Gastrocnemius medialis (tissue), 4 donors: ENCODE data around the gene MC4R. TPM values are rescaled to one million over a fixed set of nuclear protein-coding genes. Genes with fewer than 3 reads are reported as not detected.

Source experiments
- ATAC-seq, 2 donors: fragments of 150-250 bp; one replicate each; pipeline ENCODE4 v1.9.1; 2016
- DNase-seq, 2 donors: peaks; one replicate each; pipeline ENCODE4 v3.0.0-alpha.2; 2019
- H3K27ac ChIP-seq, 4 donors: fragments of 200-600 bp; sonication (generic); 1 replicate in 1 of 4; 2 replicates in 3 of 4; pipeline ENCODE4 v1.5.1; 2016 to 2018; ENCODE audit warnings: mild to moderate bottlenecking in 2 of 4, moderate library complexity in 1 of 4
- H3K27me3 ChIP-seq, 3 donors: fragments of 200-600 bp; sonication (generic) in 2 of 3; 1 replicate in 1 of 3; 2 replicates in 2 of 3; pipeline versions ENCODE4 v1.5.1 to v1.6.0; 2016 to 2019; ENCODE audit warnings: mild to moderate bottlenecking in 1 of 3, moderate library complexity in 1 of 3
- H3K36me3 ChIP-seq, 2 donors: fragments of 200-600 bp; sonication (generic) in 1 of 2; one replicate each; pipeline ENCODE4 v1.5.1; 2017 to 2018
- H3K4me1 ChIP-seq, 2 donors: fragments of 200-600 bp; sonication (generic) in 1 of 2; one replicate each; pipeline ENCODE4 v1.5.1; 2016 to 2017; ENCODE audit warnings: mild to moderate bottlenecking in 2 of 2
- H3K4me3 ChIP-seq, 4 donors: fragments of 200-600 bp; sonication (generic) in 3 of 4; 1 replicate in 1 of 4; 2 replicates in 3 of 4; pipeline ENCODE4 v1.5.1; 2016 to 2019; ENCODE audit warnings: mild to moderate bottlenecking in 2 of 4
- H3K9me3 ChIP-seq, 3 donors: fragments of 200-600 bp; sonication (generic) in 2 of 3; 1 replicate in 1 of 3; 2 replicates in 2 of 3; pipeline ENCODE4 v1.5.1; 2016 to 2019
- CTCF ChIP-seq, 5 experiments: fragments of 450-650 bp in 3 of 5; fragments of 200-600 bp in 2 of 5; sonication (generic) in 2 of 5; IDR thresholded peaks in 4 of 5; conservative IDR thresholded peaks in 1 of 5; 1 replicate in 4 of 5; 2 replicates in 1 of 5; pipeline ENCODE4 v1.5.1; 2016 to 2019; ENCODE audit warnings: antibody characterized with exemption in 5 of 5, mild to moderate bottlenecking in 3 of 5, moderate library complexity in 3 of 5
- POLR2A ChIP-seq, 2 donors: fragments of 450-650 bp; IDR thresholded peaks; one replicate each; pipeline ENCODE4 v1.6.1; 2017; ENCODE audit warnings: antibody characterized with exemption in 2 of 2, mild to moderate bottlenecking in 2 of 2, moderate library complexity in 2 of 2
- in situ Hi-C, 4 donors: fragments of 200-750 bp; cut with MboI; loops; one replicate each; pipeline versions ENCODE4 v1.15.0 to v1.8.0; 2017; ENCODE audit warnings: low sequenced_read_pairs in 4 of 4
- intact Hi-C: fragments of 100-400 bp; cut with DNase I; formaldehyde crosslinking; loops from one replicate; pipeline ENCODE4 v1.15.1; 2023; ENCODE audit warnings: low total_unique reads
- total RNA-seq, 4 donors: library from RNA; depleted of rRNA; stranded (reverse); fragments of >200 nt; gene quantifications; one replicate each; pipeline versions ENCODE4 v1.1.0 to v1.2.3, GENCODE V29; 2016

MC4R gene
- total RNA-seq, 4 donors from 2014 or later: not detected

GRCh38 chr18:60347526-60348045, 25.0 kb downstream of the MC4R start:
- ATAC-seq (no peak), DNase-seq (no peak)
- Histone ChIP-seq H3K36me3 (no peaks in the 10 kb centered on the region), H3K4me3 (no peak overlapping the region), H3K27me3 (no peaks in the 10 kb centered on the region), H3K27ac (no peak overlapping the region), H3K9me3 (no peaks in the 10 kb centered on the region), H3K4me1 (no peaks in the 10 kb centered on the region)
- intact Hi-C loops (no loop called here), in situ Hi-C loops (no loop called here)
- TF ChIP-seq POLR2A (IDR thresholded peaks at IDR 0.05) (no peak), CTCF (IDR thresholded peaks at IDR 0.05 in 4 of 5, conservative IDR thresholded peaks at IDR 0.05 in 1 of 5) (no peak)

- in situ Hi-C loops (no loop called here), intact Hi-C loops (no loop called here)
- ATAC-seq: no peak
- DNase-seq: no peak
- TF ChIP-seq POLR2A (IDR thresholded peaks at IDR 0.05): no peak
- no peak for TF ChIP-seq CTCF (IDR thresholded peaks at IDR 0.05 in 4 of 5, conservative IDR thresholded peaks at IDR 0.05 in 1 of 5)
- Histone ChIP-seq H3K27me3 (no peaks in the 10 kb centered on the region), H3K4me3 (no peak overlapping the region), H3K27ac (no peak overlapping the region), H3K9me3 (no peaks in the 10 kb centered on the region), H3K4me1 (no peaks in the 10 kb centered on the region), H3K36me3 (no peaks in the 10 kb centered on the region)
Observed at GRCh38 chr18:60339018-60339417, 33.6 kb downstream of the MC4R start.

GRCh38 chr18:60331890-60332289, 40.7 kb downstream of the MC4R start:
- no peak for TF ChIP-seq POLR2A (IDR thresholded peaks at IDR 0.05)
- TF ChIP-seq CTCF (IDR thresholded peaks at IDR 0.05 in 4 of 5, conservative IDR thresholded peaks at IDR 0.05 in 1 of 5): no peak
- Histone ChIP-seq H3K9me3 (no peaks in the 10 kb centered on the region), H3K27me3 (no peaks in the 10 kb centered on the region), H3K36me3 (no peaks in the 10 kb centered on the region), H3K4me1 (no peaks in the 10 kb centered on the region), H3K4me3 (no peak overlapping the region), H3K27ac (no peak overlapping the region)
- in situ Hi-C loops (no loop called here), intact Hi-C loops (no loop called here)
- DNase-seq (no peak), ATAC-seq (no peak)

GRCh38 chr18:60329131-60329530, 43.4 kb downstream of the MC4R start:
- TF ChIP-seq POLR2A (IDR thresholded peaks at IDR 0.05): no peak
- TF ChIP-seq CTCF (IDR thresholded peaks at IDR 0.05 in 4 of 5, conservative IDR thresholded peaks at IDR 0.05 in 1 of 5): no peak
- Histone ChIP-seq H3K4me1 (no peaks in the 10 kb centered on the region), H3K27me3 (no peaks in the 10 kb centered on the region), H3K4me3 (no peak overlapping the region), H3K27ac (no peak overlapping the region), H3K9me3 (no peaks in the 10 kb centered on the region), H3K36me3 (no peaks in the 10 kb centered on the region)
- DNase-seq: no peak
- in situ Hi-C loops: no loop called here
- intact Hi-C loops: no loop called here
- ATAC-seq: no peak

GRCh38 chr18:60327880-60328279, 44.7 kb downstream of the MC4R start:
- no peak for DNase-seq
- ATAC-seq: no peak
- in situ Hi-C loops: no loop called here
- intact Hi-C loops: no loop called here
- H3K27me3 ChIP-seq: no peaks in the 10 kb centered on the region
- TF ChIP-seq CTCF (IDR thresholded peaks at IDR 0.05 in 4 of 5, conservative IDR thresholded peaks at IDR 0.05 in 1 of 5): no peak
- no peak for TF ChIP-seq POLR2A (IDR thresholded peaks at IDR 0.05)
- H3K36me3 ChIP-seq: no peaks in the 10 kb centered on the region
- no peak overlapping the region for H3K27ac ChIP-seq
- H3K4me1 ChIP-seq: no peaks in the 10 kb centered on the region
- H3K9me3 ChIP-seq: no peaks in the 10 kb centered on the region
- H3K4me3 ChIP-seq: no peak overlapping the region
